ENCODE data around the gene ARF4. TPM values are rescaled to one million over a fixed set of nuclear protein-coding genes. Genes with fewer than 3 reads are reported as not detected.

ARF4 gene
- total and polyA plus RNA-seq, 10 of the 15 experiments (the other 5 are each of a cell fraction or from before 2014, with no cell fraction given) = 66.2 to 283 (median 128) TPM

- TF ChIP-seq ZBTB4 (CRISPR knock-in tag; IDR thresholded peaks at IDR 0.05) = no peak
- no peak for TF ChIP-seq KDM1A (IDR thresholded peaks at IDR 0.05; ENCODE audit: borderline replicate concordance)
- TF ChIP-seq HDAC6 (IDR thresholded peaks at IDR 0.05; ENCODE audit: unreplicated experiment) = no peak
- no peak for TF ChIP-seq ZNF687 (IDR thresholded peaks at IDR 0.05)
- TF ChIP-seq SIN3A (IDR thresholded peaks at IDR 0.05; ENCODE audit: low read depth, low read length) = no peak
- TF ChIP-seq JUND (IDR thresholded peaks at IDR 0.05; ENCODE audit: low read depth, low read length) = no peak
- TF ChIP-seq NFXL1 (IDR thresholded peaks at IDR 0.05; ENCODE audit: borderline replicate concordance) = no peak
- no peak for TF ChIP-seq CEBPZ (IDR thresholded peaks at IDR 0.05; ENCODE audit: low read depth, low read length)
- no peak for TF ChIP-seq MAX (IDR thresholded peaks at IDR 0.05; ENCODE audit: low read depth, low read length)
- TF ChIP-seq FOXK2 (IDR thresholded peaks at IDR 0.05) = no peak
These were observed 1.7 kb upstream of the ARF4 start (continued) for GRCh38 chr3:57598765-57599360.
